ENCODE data around the gene CISD3.

GRCh38 chr17:38690386-38690785, 39.8 kb upstream of the CISD3 start:
- TF ChIP-seq, protein P1, sequence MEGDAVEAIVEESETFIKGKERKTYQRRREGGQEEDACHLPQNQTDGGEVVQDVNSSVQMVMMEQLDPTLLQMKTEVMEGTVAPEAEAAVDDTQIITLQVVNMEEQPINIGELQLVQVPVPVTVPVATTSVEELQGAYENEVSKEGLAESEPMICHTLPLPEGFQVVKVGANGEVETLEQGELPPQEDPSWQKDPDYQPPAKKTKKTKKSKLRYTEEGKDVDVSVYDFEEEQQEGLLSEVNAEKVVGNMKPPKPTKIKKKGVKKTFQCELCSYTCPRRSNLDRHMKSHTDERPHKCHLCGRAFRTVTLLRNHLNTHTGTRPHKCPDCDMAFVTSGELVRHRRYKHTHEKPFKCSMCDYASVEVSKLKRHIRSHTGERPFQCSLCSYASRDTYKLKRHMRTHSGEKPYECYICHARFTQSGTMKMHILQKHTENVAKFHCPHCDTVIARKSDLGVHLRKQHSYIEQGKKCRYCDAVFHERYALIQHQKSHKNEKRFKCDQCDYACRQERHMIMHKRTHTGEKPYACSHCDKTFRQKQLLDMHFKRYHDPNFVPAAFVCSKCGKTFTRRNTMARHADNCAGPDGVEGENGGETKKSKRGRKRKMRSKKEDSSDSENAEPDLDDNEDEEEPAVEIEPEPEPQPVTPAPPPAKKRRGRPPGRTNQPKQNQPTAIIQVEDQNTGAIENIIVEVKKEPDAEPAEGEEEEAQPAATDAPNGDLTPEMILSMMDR (IDR thresholded peaks at IDR 0.05 in 2 of 3, conservative IDR thresholded peaks at IDR 0.05 in 1 of 3; ENCODE audit: control insufficient read depth in 2 of 3, extremely low read depth in 1 of 3, insufficient read depth in 1 of 3, low read depth in 3 of 3, low read length in 3 of 3): no peak
- TF ChIP-seq BRCA1 (IDR thresholded peaks at IDR 0.05; ENCODE audit: low read depth, low read length): no peak
- no peak for TF ChIP-seq EZH2 (IDR thresholded peaks at IDR 0.05; ENCODE audit: borderline replicate concordance, control insufficient read depth, low read depth, low read length)
- TF ChIP-seq TAF1 (IDR thresholded peaks at IDR 0.05; ENCODE audit: borderline replicate concordance, low read depth, low read length): no peak
- TF ChIP-seq, protein P2, sequence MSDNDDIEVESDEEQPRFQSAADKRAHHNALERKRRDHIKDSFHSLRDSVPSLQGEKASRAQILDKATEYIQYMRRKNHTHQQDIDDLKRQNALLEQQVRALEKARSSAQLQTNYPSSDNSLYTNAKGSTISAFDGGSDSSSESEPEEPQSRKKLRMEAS (IDR thresholded peaks at IDR 0.05; ENCODE audit: low read depth, low read length): no peak
- TF ChIP-seq PRDM15 (CRISPR knock-in tag; IDR thresholded peaks at IDR 0.05): no peak
- no peak for TF ChIP-seq TCF3 (IDR thresholded peaks at IDR 0.05; ENCODE audit: borderline replicate concordance, insufficient read depth, low read depth, low read length)
- no peak for TF ChIP-seq RUNX3 (IDR thresholded peaks at IDR 0.05; ENCODE audit: low read length)
- no peak for TF ChIP-seq EGR1 (IDR thresholded peaks at IDR 0.05; ENCODE audit: borderline replicate concordance in 1 of 2, low read depth in 2 of 2, low read length in 2 of 2)

All from GM12878 (cell line).